OCI-LY1 (cell line): ENCODE measurements around the gene RAD54L.
"Not testable (repeated sequence)": the region's sequence is repeated elsewhere in the genome, so short reads cannot be mapped to it uniquely, and the experiment has no call there.

Experiments
- H2AFZ ChIP-seq: fragments of 200-600 bp; sonication (generic), shearing (Covaris generic); 2 replicates; pipeline ENCODE4 v1.6.0; 2014; ENCODE audit warnings: antibody characterized with exemption, mild to moderate bottlenecking, low read length
- H3F3A ChIP-seq: fragments of 200-600 bp; sonication (generic), shearing (Covaris generic); 2 replicates; pipeline ENCODE4 v1.6.0; 2014; ENCODE audit warnings: mild to moderate bottlenecking, antibody characterized with exemption, low read length, moderate library complexity; ENCODE audit not compliant: insufficient read depth
- H3K27ac ChIP-seq: fragments of 200-600 bp; sonication (generic); 2 replicates; pipeline ENCODE4 v1.5.1; 2014; ENCODE audit warnings: low read length, mixed run types, mild to moderate bottlenecking, low read depth; ENCODE audit not compliant: poor library complexity, severe bottlenecking
- H3K27me3 ChIP-seq: fragments of 200-600 bp; sonication (generic); 2 replicates; pipeline ENCODE4 v1.6.0; 2014; ENCODE audit warnings: antibody characterized with exemption, mild to moderate bottlenecking, low read length, moderate library complexity; ENCODE audit not compliant: insufficient read depth
- H3K36me3 ChIP-seq: fragments of 200-600 bp; sonication (generic); 2 replicates; pipeline ENCODE4 v1.6.1; 2014; ENCODE audit warnings: mild to moderate bottlenecking, antibody characterized with exemption, low read length, moderate library complexity, mixed read lengths; ENCODE audit not compliant: insufficient read depth
- H3K4me1 ChIP-seq: fragments of 200-600 bp; sonication (generic); 2 replicates; pipeline ENCODE4 v1.5.1; 2014; ENCODE audit warnings: mild to moderate bottlenecking, low read length, moderate library complexity; ENCODE audit not compliant: insufficient read depth, severe bottlenecking
- H3K4me2 ChIP-seq: fragments of 200-600 bp; sonication (generic), shearing (Covaris generic); 2 replicates; pipeline ENCODE4 v1.6.1; 2014; ENCODE audit warnings: low read length
- H3K4me3 ChIP-seq: fragments of 200-600 bp; sonication (generic); 2 replicates; pipeline ENCODE4 v1.5.1; 2014; ENCODE audit warnings: low read length, low read depth, mild to moderate bottlenecking, mixed read lengths; ENCODE audit not compliant: poor library complexity, severe bottlenecking
- H3K79me2 ChIP-seq: fragments of 200-600 bp; shearing (Covaris generic); 2 replicates; pipeline ENCODE4 v1.6.1; 2016; ENCODE audit warnings: mixed run types, low read length, mixed read lengths; ENCODE audit not compliant: insufficient read depth
- H3K9ac ChIP-seq: fragments of 200-600 bp; sonication (generic), shearing (Covaris generic); 2 replicates; pipeline ENCODE4 v1.6.1; 2014; ENCODE audit warnings: mild to moderate bottlenecking, low read length, mixed read lengths
- H3K9me2 ChIP-seq: fragments of 200-600 bp; sonication (generic), shearing (Covaris generic); 2 replicates; pipeline ENCODE4 v1.6.1; 2014; ENCODE audit warnings: low read depth, mild to moderate bottlenecking, low read length, mixed read lengths
- H3K9me3 ChIP-seq: fragments of 200-600 bp; shearing (Covaris generic); 2 replicates; pipeline ENCODE4 v1.6.1; 2014; ENCODE audit warnings: low read length, mixed read lengths
- H4K20me1 ChIP-seq: fragments of 200-600 bp; sonication (generic), shearing (Covaris generic); 2 replicates; pipeline ENCODE4 v1.6.0; 2016; ENCODE audit warnings: mild to moderate bottlenecking, low read length; ENCODE audit not compliant: insufficient read depth
- CTCF ChIP-seq: fragments of 200-600 bp; sonication (generic), shearing (Covaris generic); IDR thresholded peaks from 2 replicates; pipeline ENCODE4 v1.5.1; 2017; ENCODE audit warnings: mild to moderate bottlenecking, antibody characterized with exemption, low read length, moderate library complexity, mixed read lengths
- EZH2 ChIP-seq: fragments of 200-600 bp; sonication (generic), shearing (Covaris generic); IDR thresholded peaks from 2 replicates; pipeline ENCODE4 v1.8.0; 2017; ENCODE audit warnings: borderline replicate concordance, mixed run types, mild to moderate bottlenecking, antibody characterized with exemption, low read length, moderate library complexity, mixed read lengths

RAD54L gene

DNA sequence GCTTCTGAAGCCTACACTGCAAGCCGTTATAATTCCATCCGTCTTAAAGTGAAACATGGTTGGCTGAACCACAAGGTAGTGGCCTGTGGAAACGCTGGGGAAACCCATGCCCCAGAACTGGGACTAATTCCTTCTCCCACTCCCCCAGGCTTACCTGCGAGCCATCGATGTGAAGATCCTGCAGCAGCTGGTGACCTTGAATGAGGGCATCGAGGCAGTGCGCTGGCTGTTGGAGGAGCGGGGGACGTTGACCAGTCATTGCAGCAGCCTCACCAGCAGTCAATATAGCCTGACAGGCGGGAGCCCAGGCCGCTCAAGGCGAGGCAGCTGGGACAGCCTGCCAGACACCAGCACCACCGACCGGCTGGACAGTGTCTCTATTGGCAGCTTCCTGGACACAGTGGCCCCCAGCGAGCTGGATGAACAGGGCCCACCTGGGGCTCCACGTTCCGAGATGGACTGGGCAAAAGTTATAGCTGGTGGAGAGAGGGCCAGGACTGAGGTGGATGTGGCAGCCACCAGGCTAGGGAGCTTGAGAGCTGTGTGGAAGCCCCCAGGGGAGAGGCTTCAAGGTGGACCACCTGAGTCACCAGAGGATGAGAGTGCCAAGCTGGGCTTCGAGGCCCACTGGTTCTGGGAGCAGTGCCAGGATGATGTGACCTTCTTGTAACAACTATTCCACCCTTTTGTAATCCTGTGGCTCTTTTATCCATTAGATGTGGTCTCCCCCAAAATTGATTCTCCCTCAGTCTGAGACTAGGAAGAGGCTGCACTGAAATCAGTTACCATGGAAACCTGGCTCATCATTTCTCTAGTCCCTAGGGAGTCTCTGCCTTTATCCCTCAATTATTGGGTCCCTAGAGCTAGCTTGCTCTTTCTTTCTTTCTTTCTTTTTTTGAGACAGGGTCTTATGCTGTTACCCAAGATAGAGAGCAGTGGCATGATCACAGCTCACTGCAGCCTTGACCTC is 27.7 kb upstream of the RAD54L start:
- H3K27ac ChIP-seq, result no peak overlapping the region
- H3K9me2 ChIP-seq, result no peaks in the 10 kb centered on the region
- no peaks in the 10 kb centered on the region for H3K9me3 ChIP-seq
- H4K20me1 ChIP-seq, result no peaks in the 10 kb centered on the region
- H2AFZ ChIP-seq, result no peak overlapping the region
- no peaks in the 10 kb centered on the region for H3K27me3 ChIP-seq
- TF ChIP-seq EZH2 (no peak), CTCF (no peak)
- no peak overlapping the region for H3K4me2 ChIP-seq
- H3K79me2 ChIP-seq, result no peaks in the 10 kb centered on the region
- H3F3A ChIP-seq, result no peaks in the 10 kb centered on the region
- no peak overlapping the region for H3K4me3 ChIP-seq
- H3K9ac ChIP-seq, result no peak overlapping the region
- H3K4me1 ChIP-seq, result peaks cover 8% of the 10 kb centered on the region
- H3K36me3 ChIP-seq, result no peaks in the 10 kb centered on the region

GRCh38 chr1:46220808-46221207 is 26.8 kb upstream of the RAD54L start:
- H4K20me1 ChIP-seq, result no peaks in the 10 kb centered on the region
- H3K9ac ChIP-seq, result no peak overlapping the region
- H3K9me2 ChIP-seq, result no peaks in the 10 kb centered on the region
- no peak overlapping the region for H2AFZ ChIP-seq
- no peaks in the 10 kb centered on the region for H3F3A ChIP-seq
- H3K27me3 ChIP-seq, result no peaks in the 10 kb centered on the region
- no peaks in the 10 kb centered on the region for H3K36me3 ChIP-seq
- no peak overlapping the region for H3K4me2 ChIP-seq
- no peak overlapping the region for H3K4me3 ChIP-seq
- H3K4me1 ChIP-seq, result peaks cover 8% of the 10 kb centered on the region
- no peak overlapping the region for H3K27ac ChIP-seq
- H3K9me3 ChIP-seq, result no peaks in the 10 kb centered on the region
- TF ChIP-seq EZH2, result no peak
- TF ChIP-seq CTCF, result no peak
- H3K79me2 ChIP-seq, result no peaks in the 10 kb centered on the region

GRCh38 chr1:46221749-46222148 is 25.8 kb upstream of the RAD54L start:
- Histone ChIP-seq H3K9ac (no peak overlapping the region), H4K20me1 (no peaks in the 10 kb centered on the region), H2AFZ (no peak overlapping the region), H3K4me1 (peaks cover 8% of the 10 kb centered on the region), H3K4me2 (no peak overlapping the region), H3F3A (no peaks in the 10 kb centered on the region), H3K79me2 (no peaks in the 10 kb centered on the region), H3K4me3 (no peak overlapping the region), H3K9me2 (no peaks in the 10 kb centered on the region), H3K9me3 (no peaks in the 10 kb centered on the region), H3K27ac (no peak overlapping the region), H3K27me3 (no peaks in the 10 kb centered on the region), H3K36me3 (no peaks in the 10 kb centered on the region)
- TF ChIP-seq CTCF (no peak), EZH2 (no peak)

DNA sequence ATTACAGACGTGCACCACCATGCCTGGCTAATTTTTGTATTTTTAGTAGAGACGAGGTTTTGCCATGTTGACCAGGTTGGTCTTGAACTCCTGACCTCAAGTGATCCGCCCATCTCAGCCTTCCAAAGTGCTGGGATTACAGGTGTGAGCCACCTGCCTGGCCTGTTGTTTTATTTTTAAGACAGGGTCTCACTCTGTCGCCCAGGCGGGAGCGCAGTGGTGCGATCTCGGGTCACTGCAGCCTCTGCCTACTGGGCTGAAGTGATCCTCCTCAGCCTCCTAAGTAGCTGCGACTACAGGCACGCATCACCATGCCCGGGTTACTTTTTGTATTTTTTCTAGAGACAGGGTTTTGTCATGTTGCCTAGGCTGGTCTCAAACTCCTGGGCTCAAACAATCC is 24.5 kb upstream of the RAD54L start:
- not testable (repeated sequence) for H3K9ac ChIP-seq, H3K4me1 ChIP-seq, H3K9me2 ChIP-seq, H3K4me3 ChIP-seq, H3K9me3 ChIP-seq, H3K27me3 ChIP-seq, H4K20me1 ChIP-seq, H3F3A ChIP-seq, H3K36me3 ChIP-seq, H2AFZ ChIP-seq, H3K27ac ChIP-seq, H3K79me2 ChIP-seq
- H3K4me2 ChIP-seq, result peak overlapping the region; percentile 22; the same call in 1 of the 2 replicates
